ENCODE data around the gene CNFN. TPM values are rescaled to one million over a fixed set of nuclear protein-coding genes. Genes with fewer than 3 reads are reported as not detected.

Gene CNFN
- polyA plus RNA-seq, 4 donors = 5.8 to 28.1 (median 9.0) TPM

GRCh38 chr19:42367929-42368328 is 22.2 kb downstream of the CNFN start:
- WGBS, 3 donors = 91 to 96% (median 92%) methylated on average over 4 of the region's 4 CpGs
- no peak overlapping the region for H3K27ac ChIP-seq (ENCODE audit: low read depth in 1 of 3, low read length in 2 of 3)
- H3K4me1 ChIP-seq (ENCODE audit: control insufficient read depth in 3 of 3, insufficient read depth in 2 of 3, low read depth in 1 of 3, low read length in 2 of 3) = peaks cover 0 to 3% (median 0%) of the 10 kb centered on the region in 3 donors
- peaks cover 0 to 10% of the 10 kb centered on the region in 2 donors for H3K9me3 ChIP-seq (ENCODE audit: control insufficient read depth in 2 of 2, insufficient read depth in 1 of 2, low read depth in 1 of 2, low read length in 1 of 2)
- no peak for FAIRE-seq
- peaks cover 0 to 72% (median 3%) of the 10 kb centered on the region in 3 donors for H3K36me3 ChIP-seq (ENCODE audit: control insufficient read depth in 3 of 3, insufficient read depth in 2 of 3, low read depth in 1 of 3, low read length in 3 of 3)
- no peak for DNase-seq
- H3K27me3 ChIP-seq (ENCODE audit: control insufficient read depth in 3 of 3, insufficient read depth in 3 of 3, low read length in 3 of 3) = no peaks in the 10 kb centered on the region
- H3K4me3 ChIP-seq (ENCODE audit: low read depth in 1 of 3, low read length in 3 of 3) = no peak overlapping the region

GRCh38 chr19:42366673-42367072 is 23.4 kb downstream of the CNFN start:
- H3K4me3 ChIP-seq (ENCODE audit: low read depth in 1 of 3, low read length in 3 of 3) = no peak overlapping the region
- peaks cover 0 to 3% (median 0%) of the 10 kb centered on the region in 3 donors for H3K4me1 ChIP-seq (ENCODE audit: control insufficient read depth in 3 of 3, insufficient read depth in 2 of 3, low read depth in 1 of 3, low read length in 2 of 3)
- no peak overlapping the region for H3K27ac ChIP-seq (ENCODE audit: low read depth in 1 of 3, low read length in 2 of 3)
- no peaks in the 10 kb centered on the region for H3K27me3 ChIP-seq (ENCODE audit: control insufficient read depth in 3 of 3, insufficient read depth in 3 of 3, low read length in 3 of 3)
- DNase-seq = no peak
- no peak for FAIRE-seq
- peaks cover 0 to 10% of the 10 kb centered on the region in 2 donors for H3K9me3 ChIP-seq (ENCODE audit: control insufficient read depth in 2 of 2, insufficient read depth in 1 of 2, low read depth in 1 of 2, low read length in 1 of 2)
- peaks cover 0 to 76% (median 3%) of the 10 kb centered on the region in 3 donors for H3K36me3 ChIP-seq (ENCODE audit: control insufficient read depth in 3 of 3, insufficient read depth in 2 of 3, low read depth in 1 of 3, low read length in 3 of 3)
- whole genome bisulfite sequencing, 3 donors = 67 to 91% (median 85%) methylated on average over 1 of the region's 1 CpG

GRCh38 chr19:42363614-42364346 is 26.3 kb downstream of the CNFN start:
- Histone ChIP-seq H3K36me3 (ENCODE audit: control insufficient read depth in 3 of 3, insufficient read depth in 2 of 3, low read depth in 1 of 3, low read length in 3 of 3) (peaks cover 0 to 70% (median 3%) of the 10 kb centered on the region in 3 donors), H3K27me3 (ENCODE audit: control insufficient read depth in 3 of 3, insufficient read depth in 3 of 3, low read length in 3 of 3) (no peaks in the 10 kb centered on the region), H3K4me1 (ENCODE audit: control insufficient read depth in 3 of 3, insufficient read depth in 2 of 3, low read depth in 1 of 3, low read length in 2 of 3) (no peaks in the 10 kb centered on the region), H3K9me3 (ENCODE audit: control insufficient read depth in 2 of 2, insufficient read depth in 1 of 2, low read depth in 1 of 2, low read length in 1 of 2) (peaks cover 0 to 10% of the 10 kb centered on the region in 2 donors), H3K4me3 (ENCODE audit: low read depth in 1 of 3, low read length in 3 of 3) (no peak overlapping the region), H3K27ac (ENCODE audit: low read depth in 1 of 3, low read length in 2 of 3) (no peak overlapping the region)
- FAIRE-seq (no peak), DNase-seq (no peak)
- WGBS, 3 donors = 86 to 93% (median 88%) methylated on average over 17 of the region's 17 CpGs

- Histone ChIP-seq H3K4me1 (ENCODE audit: control insufficient read depth in 3 of 3, insufficient read depth in 2 of 3, low read depth in 1 of 3, low read length in 2 of 3) (no peaks in the 10 kb centered on the region), H3K27me3 (ENCODE audit: control insufficient read depth in 3 of 3, insufficient read depth in 3 of 3, low read length in 3 of 3) (no peaks in the 10 kb centered on the region), H3K36me3 (ENCODE audit: control insufficient read depth in 3 of 3, insufficient read depth in 2 of 3, low read depth in 1 of 3, low read length in 3 of 3) (peaks cover 0 to 70% (median 3%) of the 10 kb centered on the region in 3 donors), H3K27ac (ENCODE audit: low read depth in 1 of 3, low read length in 2 of 3) (no peak overlapping the region), H3K9me3 (ENCODE audit: control insufficient read depth in 2 of 2, insufficient read depth in 1 of 2, low read depth in 1 of 2, low read length in 1 of 2) (peaks cover 0 to 10% of the 10 kb centered on the region in 2 donors), H3K4me3 (ENCODE audit: low read depth in 1 of 3, low read length in 3 of 3) (no peak overlapping the region)
- FAIRE-seq (no peak), DNase-seq (no peak)
- WGBS, 3 donors = 92 to 96% (median 96%) methylated on average over 12 to 13 of the region's 13 CpGs
Measured at GRCh38 chr19:42362891-42363440, 27.1 kb downstream of the CNFN start.

GRCh38 chr19:42362342-42362741 is 27.8 kb downstream of the CNFN start:
- Histone ChIP-seq H3K9me3 (ENCODE audit: control insufficient read depth in 2 of 2, insufficient read depth in 1 of 2, low read depth in 1 of 2, low read length in 1 of 2) (peaks cover 0 to 10% of the 10 kb centered on the region in 2 donors), H3K27me3 (ENCODE audit: control insufficient read depth in 3 of 3, insufficient read depth in 3 of 3, low read length in 3 of 3) (no peaks in the 10 kb centered on the region), H3K27ac (ENCODE audit: low read depth in 1 of 3, low read length in 2 of 3) (no peak overlapping the region), H3K36me3 (ENCODE audit: control insufficient read depth in 3 of 3, insufficient read depth in 2 of 3, low read depth in 1 of 3, low read length in 3 of 3) (peaks cover 0 to 71% (median 3%) of the 10 kb centered on the region in 3 donors), H3K4me1 (ENCODE audit: control insufficient read depth in 3 of 3, insufficient read depth in 2 of 3, low read depth in 1 of 3, low read length in 2 of 3) (no peaks in the 10 kb centered on the region), H3K4me3 (ENCODE audit: low read depth in 1 of 3, low read length in 3 of 3) (no peak overlapping the region)
- DNase-seq (no peak), FAIRE-seq (no peak)
- 95 to 99% (median 97%) methylated on average over 14 of the region's 14 CpGs for WGBS, 3 donors

- H3K4me3 ChIP-seq (ENCODE audit: low read depth in 1 of 3, low read length in 3 of 3) = no peak overlapping the region
- H3K27me3 ChIP-seq (ENCODE audit: control insufficient read depth in 3 of 3, insufficient read depth in 3 of 3, low read length in 3 of 3) = no peaks in the 10 kb centered on the region
- H3K9me3 ChIP-seq (ENCODE audit: control insufficient read depth in 2 of 2, insufficient read depth in 1 of 2, low read depth in 1 of 2, low read length in 1 of 2) = peaks cover 0 to 10% of the 10 kb centered on the region in 2 donors
- H3K4me1 ChIP-seq (ENCODE audit: control insufficient read depth in 3 of 3, insufficient read depth in 2 of 3, low read depth in 1 of 3, low read length in 2 of 3) = no peaks in the 10 kb centered on the region
- DNase-seq = no peak
- peaks cover 0 to 78% (median 3%) of the 10 kb centered on the region in 3 donors for H3K36me3 ChIP-seq (ENCODE audit: control insufficient read depth in 3 of 3, insufficient read depth in 2 of 3, low read depth in 1 of 3, low read length in 3 of 3)
- H3K27ac ChIP-seq (ENCODE audit: low read depth in 1 of 3, low read length in 2 of 3) = no peak overlapping the region
- 93 to 95% (median 93%) methylated on average over 7 of the region's 7 CpGs for WGBS, 3 donors
- FAIRE-seq = no peak
Measured at GRCh38 chr19:42361545-42361910, 28.6 kb downstream of the CNFN start.

- Histone ChIP-seq H3K27ac (ENCODE audit: low read depth in 1 of 3, low read length in 2 of 3) (no peak overlapping the region), H3K27me3 (ENCODE audit: control insufficient read depth in 3 of 3, insufficient read depth in 3 of 3, low read length in 3 of 3) (no peaks in the 10 kb centered on the region), H3K4me3 (ENCODE audit: low read depth in 1 of 3, low read length in 3 of 3) (no peak overlapping the region), H3K9me3 (ENCODE audit: control insufficient read depth in 2 of 2, insufficient read depth in 1 of 2, low read depth in 1 of 2, low read length in 1 of 2) (peaks cover 0 to 10% of the 10 kb centered on the region in 2 donors), H3K36me3 (ENCODE audit: control insufficient read depth in 3 of 3, insufficient read depth in 2 of 3, low read depth in 1 of 3, low read length in 3 of 3) (peaks cover 0 to 81% (median 3%) of the 10 kb centered on the region in 3 donors), H3K4me1 (ENCODE audit: control insufficient read depth in 3 of 3, insufficient read depth in 2 of 3, low read depth in 1 of 3, low read length in 2 of 3) (no peaks in the 10 kb centered on the region)
- FAIRE-seq (no peak), DNase-seq (no peak)
- 89 to 92% (median 89%) methylated on average over 16 of the region's 16 CpGs for WGBS, 3 donors
Measured at GRCh38 chr19:42360787-42361544, 29.1 kb downstream of the CNFN start.

GRCh38 chr19:42357290-42357689 is 32.8 kb downstream of the CNFN start:
- Histone ChIP-seq H3K36me3 (ENCODE audit: control insufficient read depth in 3 of 3, insufficient read depth in 2 of 3, low read depth in 1 of 3, low read length in 3 of 3) (peaks cover 0 to 90% (median 0%) of the 10 kb centered on the region in 3 donors), H3K27me3 (ENCODE audit: control insufficient read depth in 3 of 3, insufficient read depth in 3 of 3, low read length in 3 of 3) (no peaks in the 10 kb centered on the region), H3K9me3 (ENCODE audit: control insufficient read depth in 2 of 2, insufficient read depth in 1 of 2, low read depth in 1 of 2, low read length in 1 of 2) (no peaks in the 10 kb centered on the region), H3K4me1 (ENCODE audit: control insufficient read depth in 3 of 3, insufficient read depth in 2 of 3, low read depth in 1 of 3, low read length in 2 of 3) (no peaks in the 10 kb centered on the region), H3K27ac (ENCODE audit: low read depth in 1 of 3, low read length in 2 of 3) (no peak overlapping the region), H3K4me3 (ENCODE audit: low read depth in 1 of 3, low read length in 3 of 3) (no peak overlapping the region)
- no peak for DNase-seq
- FAIRE-seq = no peak
- WGBS, 3 donors = 89 to 92% (median 91%) methylated on average over 12 of the region's 12 CpGs
